ENCODE results near the gene FGF18. TPM values are rescaled to one million over a fixed set of nuclear protein-coding genes. Genes with fewer than 3 reads are reported as not detected.

Gene FGF18
- total and polyA plus RNA-seq, 2 experiments from 2014 or later: 0.56 to 0.86 TPM

DNA sequence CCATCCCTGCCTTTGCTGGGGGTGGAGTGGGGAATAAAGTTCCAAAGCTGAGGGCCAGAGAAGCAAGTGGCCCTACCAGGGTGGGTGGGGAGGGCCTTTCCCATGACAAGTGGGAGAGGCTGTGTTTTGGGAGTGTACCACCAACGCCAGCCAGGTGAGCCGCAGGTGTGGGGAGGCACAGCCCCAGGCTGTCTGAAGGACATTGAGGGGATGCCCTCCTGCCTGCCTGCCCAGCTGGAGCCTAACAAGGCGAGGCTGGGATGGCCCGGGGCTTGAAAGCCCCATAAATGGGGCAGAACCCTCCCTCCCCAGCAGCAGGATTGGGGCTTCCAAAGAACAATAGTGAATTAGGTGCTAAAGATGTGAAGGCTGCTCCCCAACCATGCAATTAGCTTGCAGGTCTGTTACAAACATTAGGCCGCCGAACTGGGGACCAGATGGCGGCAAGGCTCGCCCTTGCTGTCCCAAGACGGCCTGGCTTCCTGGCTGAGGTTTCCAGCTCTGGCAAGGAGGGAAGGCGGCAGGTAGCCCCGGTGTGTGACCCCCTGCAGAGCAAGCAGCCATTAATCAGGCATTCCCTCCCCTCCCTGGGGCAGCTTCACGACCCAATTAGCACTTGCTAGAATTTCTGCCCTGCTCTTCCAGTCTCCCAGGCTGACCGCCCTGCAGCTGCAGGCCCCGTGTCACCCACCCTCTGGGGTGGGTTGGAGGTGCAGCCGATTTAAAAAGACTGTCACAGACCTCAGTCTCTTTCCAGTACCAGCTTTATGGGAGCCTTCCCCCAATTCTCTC lies 42.9 kb downstream of the FGF18 start (continued):
- TF ChIP-seq ZNF462 (CRISPR knock-in tag; IDR thresholded peaks at IDR 0.05) (no peak), POLR2AphosphoS5 (IDR thresholded peaks at IDR 0.05; ENCODE audit: low read depth) (no peak), ZNF331 (CRISPR knock-in tag; IDR thresholded peaks at IDR 0.05; ENCODE audit: low read depth) (no peak), EZH2 (IDR thresholded peaks at IDR 0.05; ENCODE audit: low read depth, unreplicated experiment) (no peak), STAT1 (IDR thresholded peaks at IDR 0.05; ENCODE audit: unreplicated experiment) (no peak)

DNA sequence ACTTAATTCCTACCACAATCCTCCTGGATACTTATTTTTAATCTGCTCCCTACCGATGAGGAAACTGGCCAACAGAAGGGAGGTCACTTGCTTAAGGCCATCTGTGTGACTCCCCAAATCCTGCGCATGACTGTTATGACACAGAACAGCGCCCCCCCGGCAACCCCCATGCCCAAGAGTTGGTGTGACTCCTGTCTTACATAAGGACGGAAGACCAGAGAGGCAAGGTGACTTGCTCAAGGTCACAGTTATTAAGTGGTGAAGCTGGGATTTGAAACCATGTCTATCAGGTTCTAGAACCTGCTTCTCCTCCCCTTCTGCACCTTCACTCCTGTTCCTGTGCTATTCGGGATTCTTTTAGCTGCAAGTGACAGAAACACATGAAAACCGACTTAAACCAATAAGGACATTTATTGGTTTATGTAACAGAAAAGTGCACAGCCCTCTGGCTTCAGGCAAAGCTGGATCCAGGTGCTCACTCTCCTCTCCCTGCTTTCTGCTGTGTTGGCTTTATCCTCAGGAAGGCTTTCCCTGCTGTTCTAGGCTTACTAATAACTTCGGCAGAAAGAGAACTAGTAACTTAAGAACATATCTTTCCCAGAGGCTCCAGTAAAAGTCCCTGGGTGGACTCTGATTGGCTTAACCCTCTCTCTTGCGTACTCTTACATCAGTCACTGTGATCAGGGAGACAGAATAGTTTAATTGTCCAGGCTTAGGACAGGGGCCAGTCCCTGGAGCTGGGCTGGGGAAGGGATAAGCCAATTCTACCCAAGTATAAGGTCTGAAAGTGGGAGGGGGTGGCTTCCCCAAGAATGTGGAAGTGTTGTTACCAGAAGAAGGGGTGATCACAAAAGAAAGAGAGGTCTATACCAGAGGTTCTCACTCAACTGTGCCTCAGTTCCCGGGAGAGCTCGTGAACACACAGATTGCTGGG lies 43.7 kb downstream of the FGF18 start:
- no peak overlapping the region for H3K27ac ChIP-seq (ENCODE audit: low read depth)
- H3K36me3 ChIP-seq (ENCODE audit: insufficient read depth): no peaks in the 10 kb centered on the region
- H3K4me2 ChIP-seq: no peak overlapping the region; the same call in 1 of the 2 replicates
- Mint-ChIP-seq H3K36me3 (ENCODE audit: low read depth) (no peaks in the 10 kb centered on the region), H3K4me1 (peaks cover 4% of the 10 kb centered on the region), H3K4me3 (no peak overlapping the region; the same call in 2 of the 3 replicates), H3K27me3 (ENCODE audit: insufficient read depth, low read depth, poor library complexity) (peaks cover 5% of the 10 kb centered on the region), H3K9me3 (no peaks in the 10 kb centered on the region), H3K27ac (no peak overlapping the region)
- no peak for DNase-seq (ENCODE audit: low spot score)
- TF ChIP-seq, protein P1, sequence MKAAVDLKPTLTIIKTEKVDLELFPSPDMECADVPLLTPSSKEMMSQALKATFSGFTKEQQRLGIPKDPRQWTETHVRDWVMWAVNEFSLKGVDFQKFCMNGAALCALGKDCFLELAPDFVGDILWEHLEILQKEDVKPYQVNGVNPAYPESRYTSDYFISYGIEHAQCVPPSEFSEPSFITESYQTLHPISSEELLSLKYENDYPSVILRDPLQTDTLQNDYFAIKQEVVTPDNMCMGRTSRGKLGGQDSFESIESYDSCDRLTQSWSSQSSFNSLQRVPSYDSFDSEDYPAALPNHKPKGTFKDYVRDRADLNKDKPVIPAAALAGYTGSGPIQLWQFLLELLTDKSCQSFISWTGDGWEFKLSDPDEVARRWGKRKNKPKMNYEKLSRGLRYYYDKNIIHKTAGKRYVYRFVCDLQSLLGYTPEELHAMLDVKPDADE (IDR thresholded peaks at IDR 0.05): no peak
- TF ChIP-seq, protein P2, sequence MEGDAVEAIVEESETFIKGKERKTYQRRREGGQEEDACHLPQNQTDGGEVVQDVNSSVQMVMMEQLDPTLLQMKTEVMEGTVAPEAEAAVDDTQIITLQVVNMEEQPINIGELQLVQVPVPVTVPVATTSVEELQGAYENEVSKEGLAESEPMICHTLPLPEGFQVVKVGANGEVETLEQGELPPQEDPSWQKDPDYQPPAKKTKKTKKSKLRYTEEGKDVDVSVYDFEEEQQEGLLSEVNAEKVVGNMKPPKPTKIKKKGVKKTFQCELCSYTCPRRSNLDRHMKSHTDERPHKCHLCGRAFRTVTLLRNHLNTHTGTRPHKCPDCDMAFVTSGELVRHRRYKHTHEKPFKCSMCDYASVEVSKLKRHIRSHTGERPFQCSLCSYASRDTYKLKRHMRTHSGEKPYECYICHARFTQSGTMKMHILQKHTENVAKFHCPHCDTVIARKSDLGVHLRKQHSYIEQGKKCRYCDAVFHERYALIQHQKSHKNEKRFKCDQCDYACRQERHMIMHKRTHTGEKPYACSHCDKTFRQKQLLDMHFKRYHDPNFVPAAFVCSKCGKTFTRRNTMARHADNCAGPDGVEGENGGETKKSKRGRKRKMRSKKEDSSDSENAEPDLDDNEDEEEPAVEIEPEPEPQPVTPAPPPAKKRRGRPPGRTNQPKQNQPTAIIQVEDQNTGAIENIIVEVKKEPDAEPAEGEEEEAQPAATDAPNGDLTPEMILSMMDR (conservative IDR thresholded peaks at IDR 0.05; ENCODE audit: low read depth in 2 of 2): 0 out of 4 replicates have a peak, but pooled peaks of 1 of the 2 experiments have one; percentile 14
- TF ChIP-seq NANOG (IDR thresholded peaks at IDR 0.05; ENCODE audit: borderline replicate concordance): no peak
- TF ChIP-seq STAT1 (IDR thresholded peaks at IDR 0.05; ENCODE audit: unreplicated experiment): no peak
- H3K4me3 ChIP-seq: no peak overlapping the region
- ATAC-seq: no peak
- H3K9me2 ChIP-seq (ENCODE audit: insufficient read depth): no peaks in the 10 kb centered on the region
- H3F3A ChIP-seq (replicated peaks; ENCODE audit: low read depth): no peaks in the 10 kb centered on the region
- H3K79me2 ChIP-seq (replicated peaks; ENCODE audit: insufficient read depth): no peaks in the 10 kb centered on the region
- H3K4me1 ChIP-seq (ENCODE audit: insufficient read depth): no peaks in the 10 kb centered on the region
- no peaks in the 10 kb centered on the region for H3K27me3 ChIP-seq (ENCODE audit: insufficient read depth)
- H2AFZ ChIP-seq: peak overlapping the region; percentile 59
- no peaks in the 10 kb centered on the region for H4K20me1 ChIP-seq (replicated peaks; ENCODE audit: insufficient read depth)
